Stimulated activated CD8-positive, alpha-beta memory T cell treated with anti-CD3 and anti-CD28 coated beads, Interleukin-15, amount 100 ng/mL, for 1 hour (primary cell): ENCODE measurements around the gene SOCS6.
"Not testable (repeated sequence)": the region's sequence is repeated elsewhere in the genome, so short reads cannot be mapped to it uniquely, and the experiment has no call there.

ENCODE experiments used
- DNase-seq: peaks from one replicate; pipeline ENCODE4 v3.0.0-alpha.2; 2020; ENCODE audit warnings: low read depth

The SOCS6 gene

GRCh38 chr18:70288851-70289328 is at the start of gene SOCS6:
Gene SOCS6, plus strand, starts transcription at chr18:70289045. Its CDS starts 35,624 bp downstream, at chr18:70324669.
- no peak for DNase-seq

DNA sequence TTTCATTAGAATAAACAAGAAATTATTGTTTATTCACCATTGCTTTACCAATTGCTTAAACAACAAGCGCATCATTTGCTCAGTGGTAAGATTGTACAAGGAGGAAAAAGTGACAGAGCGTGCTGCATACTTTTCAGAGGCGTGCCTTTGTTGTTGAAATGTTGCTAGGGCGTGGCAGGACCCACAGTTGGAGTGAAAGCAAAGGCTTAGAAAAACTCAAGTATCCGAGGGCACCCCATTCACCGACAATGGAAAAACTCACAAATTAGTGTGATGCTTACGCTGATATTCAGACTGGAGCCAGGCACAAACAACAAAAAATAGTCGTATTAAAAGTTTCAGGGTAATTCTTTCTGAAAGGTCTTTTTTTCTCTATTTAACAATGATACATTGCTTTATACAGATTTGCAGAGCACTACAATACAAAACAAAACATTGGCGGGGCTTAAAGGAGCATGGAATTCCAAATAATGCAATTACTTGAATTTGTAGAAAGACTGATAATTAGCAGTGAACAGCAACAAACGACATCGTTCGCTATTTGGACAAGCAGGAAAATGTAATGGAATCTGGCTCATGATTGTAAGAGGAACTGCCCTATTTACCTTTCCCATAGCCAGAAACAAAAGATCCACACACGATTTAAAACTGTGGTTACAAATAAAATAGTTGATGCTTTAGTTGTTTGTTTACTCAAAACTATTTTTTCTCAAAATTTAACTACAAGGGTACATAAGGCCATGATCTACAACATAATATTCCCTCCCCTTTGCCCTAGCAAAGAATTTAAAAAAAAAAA is 45.5 kb upstream of the SOCS6 start:
- DNase-seq: no peak

DNA sequence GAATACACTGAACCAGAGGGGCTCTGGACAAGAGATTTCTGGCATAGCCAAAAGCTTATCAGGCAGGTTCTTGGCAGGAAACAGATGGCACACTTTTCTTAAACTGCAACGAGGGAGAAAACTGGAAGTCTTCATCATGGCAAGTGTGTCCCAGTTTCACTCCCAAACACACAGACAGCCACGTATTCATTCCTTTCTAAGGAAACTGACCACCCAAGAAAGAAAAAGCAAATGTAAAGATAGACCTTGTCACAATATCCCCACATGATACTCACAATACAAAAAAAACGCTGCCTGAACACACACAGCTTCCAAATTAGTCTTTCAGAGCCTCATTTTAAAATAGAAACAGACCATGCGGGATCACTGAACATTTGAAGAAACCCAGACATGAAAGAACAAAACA is 42.8 kb upstream of the SOCS6 start:
- DNase-seq: no peak

DNA sequence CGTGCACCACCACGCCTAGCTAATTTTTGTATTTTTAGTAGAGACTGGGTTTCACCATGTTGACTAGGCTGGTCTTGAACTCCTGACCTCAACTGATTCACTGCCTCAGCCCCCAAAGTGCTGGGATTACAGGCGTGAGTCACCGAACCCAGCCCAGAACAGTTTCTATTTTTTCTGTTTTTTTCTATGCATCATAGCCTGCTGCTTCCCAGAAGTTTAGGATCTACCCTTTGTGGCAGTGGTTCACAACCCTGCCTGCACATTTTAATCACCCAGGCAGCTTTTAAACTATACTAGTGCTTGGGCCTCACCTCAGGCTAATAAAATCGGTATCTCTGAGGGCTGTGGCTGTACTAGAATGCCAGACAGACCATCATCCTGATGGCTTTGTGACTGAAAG is 39.7 kb upstream of the SOCS6 start:
- no peak for DNase-seq

DNA sequence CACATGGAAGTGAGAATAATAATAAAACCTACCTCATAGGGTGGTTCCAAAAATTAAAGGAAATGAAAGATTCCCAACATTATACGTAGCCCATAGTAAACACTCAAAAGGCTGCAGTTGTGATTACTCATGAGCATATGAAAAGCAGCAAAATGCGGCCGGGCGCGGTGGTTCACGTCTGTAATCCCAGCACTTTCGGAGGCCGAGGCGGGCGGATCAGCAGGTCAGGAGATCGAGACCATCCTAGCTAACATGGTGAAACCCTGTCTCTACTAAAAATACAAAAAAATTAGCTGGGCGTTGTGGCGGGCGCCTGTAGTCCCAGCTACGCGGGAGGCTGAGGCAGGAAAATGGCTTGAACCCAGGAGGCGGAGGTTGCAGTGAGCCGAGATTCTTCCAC is 39.0 kb upstream of the SOCS6 start:
- DNase-seq: not testable (repeated sequence)

DNA sequence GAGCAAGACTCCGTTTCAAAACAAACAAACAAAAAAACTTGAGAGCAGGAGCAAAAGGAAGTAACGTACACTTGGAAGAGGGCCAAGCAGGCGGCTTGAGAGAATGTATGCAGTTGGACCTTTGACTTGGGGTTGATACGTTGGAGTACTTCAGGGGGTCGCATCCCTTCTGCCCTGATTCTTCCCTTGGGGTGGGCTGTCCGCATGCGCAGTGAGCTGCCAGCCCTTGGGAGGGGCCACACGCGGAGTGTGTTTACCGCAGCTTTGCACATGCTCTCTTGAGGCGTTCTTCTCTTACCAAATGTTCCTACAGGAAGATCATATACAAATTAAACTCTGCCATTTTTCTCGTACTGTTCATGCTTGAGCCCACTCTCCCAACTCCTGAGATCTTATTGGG is 38.1 kb upstream of the SOCS6 start:
- no peak for DNase-seq

DNA sequence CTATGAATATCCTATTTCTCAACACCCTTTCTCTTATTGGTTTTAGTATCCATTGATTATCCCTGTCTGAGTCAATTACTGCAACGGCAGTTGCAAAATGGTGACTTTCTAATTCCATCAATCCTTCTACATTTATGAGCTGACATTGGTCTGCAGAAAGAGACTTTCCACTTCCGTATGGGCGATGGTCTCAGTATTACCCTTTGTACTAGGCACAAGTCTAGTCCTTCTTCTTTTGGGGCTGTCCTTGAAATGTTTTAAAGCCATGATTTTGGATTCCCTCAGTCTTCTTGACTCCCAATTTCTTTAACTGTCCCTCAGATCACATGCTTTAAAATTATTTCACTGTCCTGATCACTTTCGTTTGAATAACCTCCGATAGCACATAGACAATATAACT is 32.7 kb upstream of the SOCS6 start:
- no peak for DNase-seq

- DNase-seq: no peak
Measured at GRCh38 chr18:70256994-70257393, 31.9 kb upstream of the SOCS6 start.

DNA sequence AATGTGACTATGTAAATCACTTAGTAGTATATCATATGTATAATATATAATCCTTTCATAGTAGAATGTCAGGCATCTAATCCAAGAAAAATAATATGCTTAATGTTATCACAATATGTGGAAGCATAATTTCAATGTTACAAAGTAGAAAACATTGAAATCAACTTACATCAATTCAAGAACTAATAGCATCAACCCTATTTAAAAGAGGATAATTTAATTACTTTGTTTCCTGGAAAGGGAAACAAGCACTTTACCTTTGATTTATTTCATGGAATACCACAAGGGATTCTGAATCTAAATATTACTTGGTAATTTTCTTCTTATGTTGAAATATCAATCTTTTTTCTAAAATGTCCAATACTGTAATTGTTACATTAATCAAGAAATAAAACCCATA is 30.6 kb upstream of the SOCS6 start:
- DNase-seq: no peak

- DNase-seq: no peak
Measured at GRCh38 chr18:70260683-70261082, 28.2 kb upstream of the SOCS6 start.

- DNase-seq: no peak
Measured at GRCh38 chr18:70261141-70261788, 27.6 kb upstream of the SOCS6 start.

GRCh38 chr18:70263336-70263735 is 25.5 kb upstream of the SOCS6 start:
- DNase-seq: no peak

DNA sequence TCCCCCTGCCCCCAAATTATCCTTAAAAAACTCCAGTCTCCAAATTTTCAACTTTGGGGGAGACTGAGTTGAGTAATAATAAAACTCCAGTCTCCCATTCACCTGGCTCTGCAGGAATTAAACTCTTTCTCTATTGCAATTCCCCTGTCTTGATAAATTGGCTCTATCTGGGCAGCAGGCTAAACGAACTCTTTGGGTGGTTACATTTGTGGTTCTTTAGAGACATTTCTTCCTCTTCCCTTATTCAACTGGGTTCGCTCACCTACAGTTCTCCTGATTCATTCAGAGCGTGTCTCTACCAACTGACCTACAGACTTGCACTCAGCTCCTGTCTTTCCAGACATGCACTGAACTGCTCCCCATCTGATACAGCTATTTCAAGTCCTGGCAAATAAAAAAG is 17.1 kb upstream of the SOCS6 start:
- no peak for DNase-seq

- DNase-seq: no peak
Measured at GRCh38 chr18:70273021-70273420, 15.8 kb upstream of the SOCS6 start.

DNA sequence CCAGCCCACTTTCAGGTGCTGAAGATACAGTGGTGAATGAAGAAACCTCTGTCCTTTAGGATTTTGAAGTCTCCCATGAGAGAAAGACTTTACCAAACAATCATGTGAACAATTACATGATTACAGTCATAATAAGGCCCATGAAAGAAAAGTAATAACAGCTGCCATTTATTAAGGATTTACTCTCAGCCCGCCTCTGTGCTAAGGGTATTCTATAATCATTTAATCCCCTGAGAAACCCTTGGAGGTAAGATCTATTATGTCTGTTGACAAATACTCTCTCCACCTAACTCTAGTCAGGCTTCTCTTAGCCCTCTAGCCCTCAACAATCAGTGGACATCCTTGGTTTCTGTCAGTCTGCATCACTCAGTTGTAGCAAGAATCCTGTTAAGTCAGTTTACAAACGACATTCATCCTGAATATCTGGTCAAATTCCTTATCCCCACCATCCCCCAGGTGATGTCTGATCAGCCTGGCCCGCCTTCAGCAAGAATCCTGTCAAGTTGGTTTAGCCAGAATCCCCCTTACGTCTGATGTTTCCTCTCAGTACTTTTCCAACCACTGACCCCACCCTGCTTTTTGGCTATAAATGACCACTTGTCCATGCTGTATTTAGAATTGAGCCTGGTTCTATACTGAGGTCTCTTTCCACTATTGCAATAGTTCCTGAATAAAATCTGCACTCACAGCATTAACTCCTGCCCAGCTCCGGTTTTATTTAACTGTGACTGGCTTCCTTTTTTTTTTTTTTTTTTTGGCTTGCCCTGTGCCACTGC is 12.2 kb upstream of the SOCS6 start:
- DNase-seq: no peak

- no peak for DNase-seq
Measured at GRCh38 chr18:70279470-70279869, 9.4 kb upstream of the SOCS6 start.

DNA sequence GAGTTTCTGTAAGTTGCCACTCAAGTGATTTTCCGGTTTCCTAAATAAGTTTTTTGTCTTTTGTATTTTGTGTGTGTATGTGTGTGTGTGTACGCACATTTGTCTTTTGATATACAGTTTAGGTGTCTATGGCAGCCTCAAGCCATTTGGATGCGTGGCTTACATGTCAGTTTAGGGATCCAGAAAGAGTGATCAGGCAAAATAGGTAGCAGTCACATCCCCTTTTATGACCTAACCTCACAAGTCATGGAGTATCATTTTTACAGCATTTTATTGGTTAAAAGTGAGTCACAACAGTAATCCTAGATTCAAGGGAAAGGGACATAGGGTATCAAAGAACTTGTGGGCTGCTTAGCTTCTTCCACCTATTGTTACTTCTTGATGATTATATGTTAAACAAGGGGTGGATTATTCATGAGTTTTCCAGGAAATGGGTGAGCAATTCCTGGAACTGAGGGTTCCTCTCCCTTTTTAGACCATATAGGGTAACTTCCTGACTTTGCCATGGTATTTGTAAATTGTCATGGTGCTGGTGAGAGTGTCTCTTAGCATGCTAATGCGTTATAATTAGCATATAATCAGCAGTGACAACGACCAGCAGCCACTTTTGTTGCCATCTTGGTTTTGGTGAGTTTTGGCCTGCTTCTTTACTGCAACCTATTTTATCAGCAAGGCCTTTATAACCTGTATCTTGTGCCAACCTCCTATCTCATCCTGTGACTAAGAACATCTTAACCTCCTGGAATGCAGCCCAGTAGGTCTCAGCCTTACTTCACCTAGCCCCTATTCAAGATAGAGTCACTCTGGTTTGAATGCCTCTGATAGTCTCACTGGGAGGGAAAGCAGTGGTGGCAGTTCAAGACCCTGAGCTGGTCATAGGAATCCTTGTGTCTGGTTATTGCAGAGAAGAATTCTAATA is 8.6 kb upstream of the SOCS6 start:
- no peak for DNase-seq

DNA sequence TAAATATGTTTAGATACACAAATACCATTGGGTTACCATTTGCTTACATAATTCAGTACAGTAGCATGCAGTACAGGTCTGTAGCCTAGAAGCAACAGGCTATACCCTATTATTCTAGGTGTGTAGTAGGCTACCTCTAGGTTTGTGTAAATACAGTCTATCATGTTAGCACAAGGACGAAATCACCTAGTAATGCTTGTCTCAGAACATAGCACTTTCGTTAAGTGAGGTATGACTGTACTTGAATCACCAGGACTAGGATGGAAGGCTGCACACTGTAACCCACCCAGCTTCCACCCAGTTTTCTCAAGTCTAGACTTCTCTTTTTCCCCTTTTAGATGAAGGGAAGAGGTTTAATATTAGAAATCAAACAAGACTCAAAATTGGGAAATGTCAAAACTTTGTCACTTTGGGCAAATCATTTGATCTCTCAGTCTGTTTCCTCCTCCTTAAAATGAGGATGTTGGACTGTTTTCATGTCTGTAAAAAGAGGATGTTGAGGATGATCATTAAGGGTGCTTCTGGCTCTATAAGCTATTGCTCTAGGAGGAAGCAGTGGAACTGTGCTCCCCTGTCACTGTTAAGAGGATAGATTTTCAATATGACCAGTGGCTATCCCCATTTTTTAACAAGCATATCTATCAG is 3.7 kb upstream of the SOCS6 start:
- DNase-seq: no peak

GRCh38 chr18:70287731-70288130 is 1.1 kb upstream of the SOCS6 start:
- DNase-seq: no peak

DNA sequence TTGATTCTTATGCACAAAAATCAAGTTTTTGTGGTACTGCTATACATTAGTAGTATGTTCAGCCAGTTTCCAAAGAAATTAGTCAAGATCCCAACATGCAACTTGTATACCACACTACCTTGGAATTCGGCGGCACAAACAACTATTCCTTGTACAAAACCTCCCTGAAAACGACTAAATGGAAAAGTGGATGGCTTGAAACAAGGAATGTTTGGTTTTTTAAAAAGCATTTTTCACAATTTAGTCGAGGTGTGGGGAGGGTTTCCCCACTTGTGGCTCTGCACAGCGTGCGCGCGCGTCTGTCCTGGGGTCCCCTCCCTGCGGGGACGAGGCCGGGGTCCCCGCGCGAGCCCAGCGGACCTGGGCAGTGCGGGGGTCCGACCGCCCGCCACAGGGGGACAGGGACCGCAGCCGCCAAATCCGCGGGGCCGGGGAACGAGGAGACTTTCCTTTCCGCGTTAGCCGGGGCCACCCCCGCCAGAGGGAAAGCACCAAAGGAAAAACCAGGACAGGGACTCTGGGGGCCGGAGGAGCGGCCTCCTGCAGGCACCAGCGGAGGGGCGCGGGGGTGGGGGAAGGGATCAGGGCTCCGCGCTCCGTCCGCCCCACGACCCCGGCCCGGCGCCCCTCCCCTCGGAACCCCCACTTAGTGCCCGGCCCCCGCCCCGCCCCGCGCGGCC is 534 bp upstream of the SOCS6 start:
- no peak for DNase-seq
